Mesendoderm (in vitro differentiated cells): ENCODE data around the gene CENPP.

ENCODE experiments used
- DNase-seq: peaks from one replicate; pipeline ENCODE4 v3.0.0; 2013
- H2AK5ac ChIP-seq: 2 replicates; pipeline ENCODE4 v1.6.1; 2013; ENCODE audit warnings: low read length, inconsistent platforms
- H2BK120ac ChIP-seq: 2 replicates; pipeline ENCODE4 v1.6.1; 2013; ENCODE audit warnings: low read depth, mild to moderate bottlenecking, low read length, moderate library complexity, mixed read lengths
- H2BK15ac ChIP-seq: replicated peaks from 2 replicates; pipeline ENCODE4 v1.6.1; 2013; ENCODE audit warnings: low read depth, mild to moderate bottlenecking, moderate library complexity
- H2BK5ac ChIP-seq: 2 replicates; pipeline ENCODE4 v1.6.1; 2013; ENCODE audit warnings: low read length, inconsistent platforms
- H3K18ac ChIP-seq: 2 replicates; pipeline ENCODE4 v1.6.1; 2013; ENCODE audit warnings: mild to moderate bottlenecking, low read length, mixed read lengths
- H3K23ac ChIP-seq: one replicate; pipeline ENCODE4 v1.6.1; 2013; ENCODE audit warnings: low read length
- H3K27ac ChIP-seq: 2 replicates; pipeline ENCODE4 v1.5.1; 2013; ENCODE audit warnings: low read depth, mild to moderate bottlenecking, inconsistent platforms, low read length, moderate library complexity
- H3K27me3 ChIP-seq: 2 replicates; pipeline ENCODE4 v1.6.1; 2013; ENCODE audit warnings: low read length, control low read depth, mild to moderate bottlenecking, inconsistent platforms; ENCODE audit not compliant: insufficient read depth, poor library complexity
- H3K36me3 ChIP-seq: 2 replicates; pipeline ENCODE4 v1.6.1; 2013; ENCODE audit warnings: low read length, inconsistent platforms; ENCODE audit not compliant: control insufficient read depth, insufficient read depth
- H3K4ac ChIP-seq: one replicate; pipeline ENCODE4 v1.6.1; 2013; ENCODE audit warnings: low read depth, mild to moderate bottlenecking, low read length, moderate library complexity
- H3K4me1 ChIP-seq: 2 replicates; pipeline ENCODE4 v1.6.1; 2013; ENCODE audit warnings: low read depth, low read length, inconsistent platforms; ENCODE audit not compliant: control insufficient read depth
- H3K4me2 ChIP-seq: 2 replicates; pipeline ENCODE4 v1.6.1; 2013; ENCODE audit warnings: low read length
- H3K4me3 ChIP-seq: 2 replicates; pipeline ENCODE4 v1.5.1; 2013; ENCODE audit warnings: mild to moderate bottlenecking, low read length
- H3K56ac ChIP-seq: one replicate; pipeline ENCODE4 v1.6.1; 2013; ENCODE audit warnings: low read length
- H3K79me1 ChIP-seq: 2 replicates; pipeline ENCODE4 v1.6.1; 2013; ENCODE audit warnings: low read length, inconsistent platforms
- H3K79me2 ChIP-seq: 2 replicates; pipeline ENCODE4 v1.6.1; 2013; ENCODE audit warnings: mild to moderate bottlenecking, low read length; ENCODE audit not compliant: control insufficient read depth, insufficient read depth
- H3K9ac ChIP-seq: 2 replicates; pipeline ENCODE4 v1.6.1; 2013; ENCODE audit warnings: low read length, inconsistent platforms
- H4K5ac ChIP-seq: one replicate; pipeline ENCODE4 v1.6.1; 2013; ENCODE audit warnings: low read length
- H4K8ac ChIP-seq: one replicate; pipeline ENCODE4 v1.6.1; 2013; ENCODE audit warnings: low read depth, mild to moderate bottlenecking, control low read depth, low read length, moderate library complexity
- WGBS: extraction: QIAGEN DNeasy Blood & Tissue Kit; methylation state at CpG from one replicate; pipeline ENCODE4 v1.1.7; 2013; ENCODE audit warnings: low lambda C conversion rate, missing lambda C conversion rate; ENCODE audit not compliant: insufficient coverage; ENCODE audit errors: extremely low coverage; 5-methylcytosine and 5-hydroxymethylcytosine counted together

Gene CENPP

GRCh38 chr9:92384375-92384774 is 58.6 kb downstream of the CENPP start:
- Histone ChIP-seq H3K18ac (no peak overlapping the region), H2BK15ac (no peak overlapping the region), H3K79me2 (no peaks in the 10 kb centered on the region), H3K27me3 (no peaks in the 10 kb centered on the region), H3K4me3 (no peak overlapping the region), H3K4me1 (no peaks in the 10 kb centered on the region), H3K4me2 (no peak overlapping the region), H3K56ac (no peak overlapping the region), H2AK5ac (no peak overlapping the region), H3K4ac (no peak overlapping the region), H3K23ac (no peak overlapping the region), H3K27ac (no peak overlapping the region), H2BK5ac (no peak overlapping the region), H4K5ac (no peak overlapping the region), H4K8ac (no peak overlapping the region), H3K79me1 (no peaks in the 10 kb centered on the region), H2BK120ac (no peak overlapping the region), H3K36me3 (no peaks in the 10 kb centered on the region), H3K9ac (no peak overlapping the region)
- DNase-seq = no peak
- no CpG with 5 or more reads among the region's 1 CpG for WGBS

- Histone ChIP-seq H3K23ac (no peak overlapping the region), H3K27ac (no peak overlapping the region), H3K4me1 (no peaks in the 10 kb centered on the region), H2AK5ac (no peak overlapping the region), H3K9ac (no peak overlapping the region), H3K56ac (no peak overlapping the region), H2BK5ac (no peak overlapping the region), H2BK15ac (no peak overlapping the region), H2BK120ac (no peak overlapping the region), H3K79me1 (no peaks in the 10 kb centered on the region), H4K8ac (no peak overlapping the region), H3K27me3 (no peaks in the 10 kb centered on the region), H3K79me2 (no peaks in the 10 kb centered on the region), H3K36me3 (no peaks in the 10 kb centered on the region), H3K18ac (no peak overlapping the region), H3K4ac (no peak overlapping the region), H3K4me2 (no peak overlapping the region), H3K4me3 (no peak overlapping the region), H4K5ac (no peak overlapping the region)
- no peak for DNase-seq
- no CpG with 5 or more reads among the region's 3 CpGs for WGBS
Observed at GRCh38 chr9:92385001-92385400, 59.2 kb downstream of the CENPP start.

GRCh38 chr9:92385477-92385876 is 59.7 kb downstream of the CENPP start:
- H3K4me2 ChIP-seq = no peak overlapping the region
- no peak overlapping the region for H2BK15ac ChIP-seq
- H3K9ac ChIP-seq = no peak overlapping the region
- no peaks in the 10 kb centered on the region for H3K27me3 ChIP-seq
- no peak overlapping the region for H2BK120ac ChIP-seq
- H4K8ac ChIP-seq = no peak overlapping the region
- no peaks in the 10 kb centered on the region for H3K79me1 ChIP-seq
- no peaks in the 10 kb centered on the region for H3K36me3 ChIP-seq
- no peak overlapping the region for H3K56ac ChIP-seq
- no peak overlapping the region for H3K18ac ChIP-seq
- H2BK5ac ChIP-seq = no peak overlapping the region
- no peaks in the 10 kb centered on the region for H3K79me2 ChIP-seq
- H3K23ac ChIP-seq = no peak overlapping the region
- no peak overlapping the region for H2AK5ac ChIP-seq
- no peak overlapping the region for H3K4ac ChIP-seq
- no peak for DNase-seq
- H4K5ac ChIP-seq = no peak overlapping the region
- H3K4me3 ChIP-seq = no peak overlapping the region
- no CpG with 5 or more reads among the region's 6 CpGs for WGBS
- no peak overlapping the region for H3K27ac ChIP-seq
- no peaks in the 10 kb centered on the region for H3K4me1 ChIP-seq

GRCh38 chr9:92385953-92386352 is 60.2 kb downstream of the CENPP start:
- no peak overlapping the region for H2BK5ac ChIP-seq
- no peaks in the 10 kb centered on the region for H3K27me3 ChIP-seq
- H3K4ac ChIP-seq = no peak overlapping the region
- H3K23ac ChIP-seq = no peak overlapping the region
- H2BK15ac ChIP-seq = no peak overlapping the region
- no peak overlapping the region for H3K4me3 ChIP-seq
- no peak overlapping the region for H4K5ac ChIP-seq
- WGBS = no CpG with 5 or more reads among the region's 4 CpGs
- no peaks in the 10 kb centered on the region for H3K4me1 ChIP-seq
- no peaks in the 10 kb centered on the region for H3K36me3 ChIP-seq
- no peak overlapping the region for H3K27ac ChIP-seq
- no peaks in the 10 kb centered on the region for H3K79me1 ChIP-seq
- no peak overlapping the region for H3K18ac ChIP-seq
- H3K4me2 ChIP-seq = no peak overlapping the region
- no peaks in the 10 kb centered on the region for H3K79me2 ChIP-seq
- no peak overlapping the region for H3K9ac ChIP-seq
- no peak overlapping the region for H3K56ac ChIP-seq
- no peak for DNase-seq
- no peak overlapping the region for H4K8ac ChIP-seq
- no peak overlapping the region for H2AK5ac ChIP-seq
- H2BK120ac ChIP-seq = no peak overlapping the region

- H3K36me3 ChIP-seq = no peaks in the 10 kb centered on the region
- DNase-seq = no peak
- H4K5ac ChIP-seq = no peak overlapping the region
- H4K8ac ChIP-seq = no peak overlapping the region
- H3K4me2 ChIP-seq = no peak overlapping the region
- H3K79me1 ChIP-seq = no peaks in the 10 kb centered on the region
- no CpG with 5 or more reads among the region's 2 CpGs for WGBS
- H2BK120ac ChIP-seq = no peak overlapping the region
- H2BK15ac ChIP-seq = no peak overlapping the region
- H2BK5ac ChIP-seq = no peak overlapping the region
- no peak overlapping the region for H3K4me3 ChIP-seq
- H3K18ac ChIP-seq = no peak overlapping the region
- no peaks in the 10 kb centered on the region for H3K4me1 ChIP-seq
- no peak overlapping the region for H3K9ac ChIP-seq
- H3K27ac ChIP-seq = no peak overlapping the region
- no peaks in the 10 kb centered on the region for H3K27me3 ChIP-seq
- H3K56ac ChIP-seq = no peak overlapping the region
- H2AK5ac ChIP-seq = no peak overlapping the region
- no peaks in the 10 kb centered on the region for H3K79me2 ChIP-seq
- no peak overlapping the region for H3K23ac ChIP-seq
- H3K4ac ChIP-seq = no peak overlapping the region
Observed at GRCh38 chr9:92392690-92393089, 66.9 kb downstream of the CENPP start.

GRCh38 chr9:92393686-92394085 is 67.9 kb downstream of the CENPP start:
- DNase-seq = no peak

More at GRCh38 chr9:92393686-92394085, 67.9 kb downstream of the CENPP start:
- Histone ChIP-seq H2BK120ac (no peak overlapping the region), H3K36me3 (no peaks in the 10 kb centered on the region), H4K5ac (no peak overlapping the region), H3K9ac (no peak overlapping the region), H3K4me1 (no peaks in the 10 kb centered on the region), H3K4me2 (no peak overlapping the region), H3K4me3 (no peak overlapping the region), H3K27ac (no peak overlapping the region), H3K18ac (no peak overlapping the region), H2AK5ac (no peak overlapping the region), H2BK15ac (no peak overlapping the region), H2BK5ac (no peak overlapping the region), H3K4ac (no peak overlapping the region), H3K79me2 (no peaks in the 10 kb centered on the region), H3K79me1 (no peaks in the 10 kb centered on the region), H3K56ac (no peak overlapping the region), H4K8ac (no peak overlapping the region), H3K27me3 (no peaks in the 10 kb centered on the region), H3K23ac (no peak overlapping the region)
- no CpG with 5 or more reads among the region's 1 CpG for WGBS
